Loucy (cell line): ENCODE data around the gene GPRIN2.

Source experiments
- H2AFZ ChIP-seq: fragments of 200-600 bp; sonication (generic); 2 replicates; pipeline ENCODE4 v1.6.0; 2016; ENCODE audit warnings: antibody characterized with exemption, mild to moderate bottlenecking, low read length, moderate library complexity
- H3F3A ChIP-seq: fragments of 200-600 bp; 2 replicates; pipeline ENCODE4 v1.6.0; 2016; ENCODE audit warnings: antibody characterized with exemption, low read depth, mild to moderate bottlenecking
- H3K27me3 ChIP-seq: fragments of 200-600 bp; sonication (generic); 2 replicates; pipeline ENCODE4 v1.6.1; 2014; ENCODE audit warnings: low read length, mild to moderate bottlenecking; ENCODE audit not compliant: insufficient read depth, poor library complexity, severe bottlenecking
- H3K36me3 ChIP-seq: fragments of 200-600 bp; sonication (generic); 2 replicates; pipeline ENCODE4 v1.6.1; 2016; ENCODE audit warnings: low read length; ENCODE audit not compliant: insufficient read depth
- H3K4me1 ChIP-seq: fragments of 200-600 bp; sonication (generic); 2 replicates; pipeline ENCODE4 v1.5.1; 2014; ENCODE audit warnings: low read length, mild to moderate bottlenecking; ENCODE audit not compliant: insufficient read depth, poor library complexity, severe bottlenecking
- H3K4me2 ChIP-seq: fragments of 200-600 bp; sonication (generic); 2 replicates; pipeline ENCODE4 v1.6.0; 2014; ENCODE audit warnings: antibody characterized with exemption, low read length, low read depth, mild to moderate bottlenecking; ENCODE audit not compliant: poor library complexity, severe bottlenecking
- H3K4me3 ChIP-seq: fragments of 200-600 bp; sonication (generic); 2 replicates; pipeline ENCODE4 v1.5.1; 2014; ENCODE audit warnings: low read length, mild to moderate bottlenecking, mixed read lengths; ENCODE audit not compliant: poor library complexity, severe bottlenecking
- H3K79me2 ChIP-seq: fragments of 200-600 bp; sonication (generic); 2 replicates; pipeline ENCODE4 v1.6.1; 2014; ENCODE audit warnings: low read length; ENCODE audit not compliant: insufficient read depth
- H3K9ac ChIP-seq: fragments of 200-600 bp; sonication (generic); 2 replicates; pipeline ENCODE4 v1.6.0; 2014; ENCODE audit warnings: mild to moderate bottlenecking, low read depth, low read length, moderate library complexity; ENCODE audit not compliant: poor library complexity, severe bottlenecking
- H3K9me2 ChIP-seq: fragments of 200-600 bp; sonication (generic); replicated peaks from 2 replicates; pipeline ENCODE4 v1.6.1; 2016; ENCODE audit warnings: low read depth, low read length, mixed read lengths
- H3K9me3 ChIP-seq: fragments of 200-600 bp; sonication (generic); 2 replicates; pipeline ENCODE4 v1.6.1; 2014; ENCODE audit warnings: mild to moderate bottlenecking, antibody characterized with exemption, low read length, low read depth; ENCODE audit not compliant: insufficient read depth
- H4K20me1 ChIP-seq: fragments of 200-600 bp; sonication (generic); 2 replicates; pipeline ENCODE4 v1.6.0; 2014; ENCODE audit warnings: antibody characterized with exemption, low read length, mild to moderate bottlenecking; ENCODE audit not compliant: insufficient read depth, poor library complexity, severe bottlenecking
- CTCF ChIP-seq: fragments of 200-600 bp; sonication (generic); conservative IDR thresholded peaks from 2 replicates; pipeline ENCODE4 v1.5.1; 2014; ENCODE audit warnings: mild to moderate bottlenecking, antibody characterized with exemption, low read length
- EZH2phosphoT487 ChIP-seq: fragments of 200-600 bp; IDR thresholded peaks from 2 replicates; pipeline ENCODE4 v1.6.1; 2018; ENCODE audit warnings: antibody characterized with exemption, mild to moderate bottlenecking, moderate library complexity, borderline replicate concordance

GPRIN2 gene

GRCh38 chr10:46543466-46544377, 12.7 kb downstream of the GPRIN2 start:
- no peak overlapping the region for H3K4me3 ChIP-seq
- no peaks in the 10 kb centered on the region for H3K9me2 ChIP-seq
- no peaks in the 10 kb centered on the region for H3K9me3 ChIP-seq
- H3K79me2 ChIP-seq: no peaks in the 10 kb centered on the region
- H3K27me3 ChIP-seq: no peaks in the 10 kb centered on the region
- H3K9ac ChIP-seq: no peak overlapping the region
- no peaks in the 10 kb centered on the region for H3F3A ChIP-seq
- no peaks in the 10 kb centered on the region for H3K4me1 ChIP-seq
- H3K4me2 ChIP-seq: no peak overlapping the region
- no peak overlapping the region for H2AFZ ChIP-seq
- no peaks in the 10 kb centered on the region for H3K36me3 ChIP-seq
- no peak for TF ChIP-seq CTCF
- no peak for TF ChIP-seq EZH2phosphoT487
- H4K20me1 ChIP-seq: no peaks in the 10 kb centered on the region

- Histone ChIP-seq H3K9me3 (no peaks in the 10 kb centered on the region), H3K9ac (no peak overlapping the region), H3K27me3 (no peaks in the 10 kb centered on the region), H3F3A (no peaks in the 10 kb centered on the region), H4K20me1 (no peaks in the 10 kb centered on the region), H3K4me2 (no peak overlapping the region), H3K9me2 (no peaks in the 10 kb centered on the region), H2AFZ (no peak overlapping the region), H3K36me3 (no peaks in the 10 kb centered on the region), H3K4me3 (no peak overlapping the region), H3K4me1 (no peaks in the 10 kb centered on the region), H3K79me2 (no peaks in the 10 kb centered on the region)
- TF ChIP-seq EZH2phosphoT487 (no peak), CTCF (no peak)
Observed at GRCh38 chr10:46542567-46543465, 13.6 kb downstream of the GPRIN2 start.

GRCh38 chr10:46541735-46542566, 14.5 kb downstream of the GPRIN2 start:
- Histone ChIP-seq H3K9me2 (no peaks in the 10 kb centered on the region), H3K4me2 (no peak overlapping the region), H3K27me3 (no peaks in the 10 kb centered on the region), H3K9me3 (no peaks in the 10 kb centered on the region), H3K4me3 (no peak overlapping the region), H3K4me1 (no peaks in the 10 kb centered on the region), H2AFZ (no peak overlapping the region), H4K20me1 (no peaks in the 10 kb centered on the region), H3K9ac (no peak overlapping the region), H3F3A (no peaks in the 10 kb centered on the region), H3K79me2 (no peaks in the 10 kb centered on the region), H3K36me3 (no peaks in the 10 kb centered on the region)
- no peak for TF ChIP-seq EZH2phosphoT487
- TF ChIP-seq CTCF: no peak
